ENCODE data around the gene CLSTN1. TPM values are rescaled to one million over a fixed set of nuclear protein-coding genes. Genes with fewer than 3 reads are reported as not detected.

Gene CLSTN1
- total and polyA plus RNA-seq, 2 of the 13 experiments (the other 11 are each of a cell fraction or from before 2014, with no cell fraction given) = 19.7 to 29.8 TPM

DNA sequence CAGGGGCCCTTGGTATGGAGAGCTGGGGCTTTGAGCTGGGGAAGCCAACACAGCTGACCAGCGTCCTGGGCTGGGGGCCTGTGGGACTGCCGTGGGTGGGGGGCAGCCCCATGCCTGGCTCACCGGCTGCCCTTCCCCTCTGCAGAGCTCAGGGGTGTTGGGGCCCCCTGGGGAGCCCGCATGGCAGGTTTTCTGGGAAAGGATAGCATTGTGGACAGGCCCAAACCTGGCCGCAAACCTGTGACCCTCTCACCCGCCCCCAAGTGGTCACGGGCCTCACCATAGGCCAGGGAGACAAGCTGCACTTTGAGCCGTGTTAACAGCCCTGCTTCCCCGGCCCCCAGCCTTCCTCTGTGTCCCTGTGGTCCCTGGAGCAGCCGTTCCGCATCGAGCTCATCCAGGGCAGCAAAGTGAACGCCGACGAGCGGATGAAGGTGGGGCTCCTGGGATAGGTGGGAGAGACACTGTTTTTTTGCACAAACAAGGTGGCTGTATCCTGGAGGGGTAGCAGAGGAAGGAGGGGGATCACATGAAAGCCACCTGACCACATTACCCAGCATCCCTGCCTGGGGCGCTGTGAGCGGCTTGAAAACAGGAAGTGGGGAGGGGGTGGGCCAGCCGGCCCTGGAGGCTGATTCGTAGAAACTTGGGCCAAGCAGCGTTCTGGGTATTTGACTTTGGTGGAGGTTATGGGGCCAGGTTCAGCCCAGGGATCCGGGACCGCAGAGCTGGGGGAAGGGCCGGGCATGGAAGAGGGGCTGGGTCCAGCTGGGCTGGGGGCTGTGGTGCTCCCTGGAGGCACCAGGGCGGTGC, 106.4 kb downstream of the CLSTN1 start (continued):
- TF ChIP-seq ZNF567 (CRISPR knock-in tag; IDR thresholded peaks at IDR 0.05; ENCODE audit: borderline replicate concordance) = 0 out of 2 replicates have a peak, but pooled peaks have one; percentile 21
- TF ChIP-seq NCOA1 (CRISPR knock-in tag; IDR thresholded peaks at IDR 0.05) = no peak
- TF ChIP-seq ZNF383 (CRISPR knock-in tag; IDR thresholded peaks at IDR 0.05; ENCODE audit: borderline replicate concordance) = 0 out of 2 replicates have a peak, but pooled peaks have one; percentile 47
- 0 out of 2 replicates have a peak, but pooled peaks have one; percentile 76 for TF ChIP-seq EED (CRISPR knock-in tag; IDR thresholded peaks at IDR 0.05)
- 0 out of 2 replicates have a peak, but pooled peaks have one; percentile 27 for TF ChIP-seq ONECUT2 (CRISPR knock-in tag; IDR thresholded peaks at IDR 0.05)
- peak; percentile 20; the same call in 1 of the 2 replicates for TF ChIP-seq KDM5B (CRISPR knock-in tag; IDR thresholded peaks at IDR 0.05; ENCODE audit: borderline replicate concordance)
- TF ChIP-seq, protein P1, sequence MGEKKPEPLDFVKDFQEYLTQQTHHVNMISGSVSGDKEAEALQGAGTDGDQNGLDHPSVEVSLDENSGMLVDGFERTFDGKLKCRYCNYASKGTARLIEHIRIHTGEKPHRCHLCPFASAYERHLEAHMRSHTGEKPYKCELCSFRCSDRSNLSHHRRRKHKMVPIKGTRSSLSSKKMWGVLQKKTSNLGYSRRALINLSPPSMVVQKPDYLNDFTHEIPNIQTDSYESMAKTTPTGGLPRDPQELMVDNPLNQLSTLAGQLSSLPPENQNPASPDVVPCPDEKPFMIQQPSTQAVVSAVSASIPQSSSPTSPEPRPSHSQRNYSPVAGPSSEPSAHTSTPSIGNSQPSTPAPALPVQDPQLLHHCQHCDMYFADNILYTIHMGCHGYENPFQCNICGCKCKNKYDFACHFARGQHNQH (CRISPR knock-in tag; IDR thresholded peaks at IDR 0.05) = peak; percentile 61
- 0 out of 2 replicates have a peak, but pooled peaks have one; percentile 41 for TF ChIP-seq ZMYM3 (CRISPR knock-in tag; IDR thresholded peaks at IDR 0.05)
- TF ChIP-seq FOXK1 (CRISPR knock-in tag; IDR thresholded peaks at IDR 0.05; ENCODE audit: borderline replicate concordance, low read depth) = peak; percentile 81; the same call in 1 of the 2 replicates
- TF ChIP-seq SSRP1 (CRISPR knock-in tag; IDR thresholded peaks at IDR 0.05) = no peak
- TF ChIP-seq ZNF776 (CRISPR knock-in tag; IDR thresholded peaks at IDR 0.05) = peak; percentile 66; the same call in 1 of the 2 replicates
- peak; percentile 36; the same call in 1 of the 2 replicates for TF ChIP-seq ZNF557 (CRISPR knock-in tag; IDR thresholded peaks at IDR 0.05)
- TF ChIP-seq, protein P2, sequence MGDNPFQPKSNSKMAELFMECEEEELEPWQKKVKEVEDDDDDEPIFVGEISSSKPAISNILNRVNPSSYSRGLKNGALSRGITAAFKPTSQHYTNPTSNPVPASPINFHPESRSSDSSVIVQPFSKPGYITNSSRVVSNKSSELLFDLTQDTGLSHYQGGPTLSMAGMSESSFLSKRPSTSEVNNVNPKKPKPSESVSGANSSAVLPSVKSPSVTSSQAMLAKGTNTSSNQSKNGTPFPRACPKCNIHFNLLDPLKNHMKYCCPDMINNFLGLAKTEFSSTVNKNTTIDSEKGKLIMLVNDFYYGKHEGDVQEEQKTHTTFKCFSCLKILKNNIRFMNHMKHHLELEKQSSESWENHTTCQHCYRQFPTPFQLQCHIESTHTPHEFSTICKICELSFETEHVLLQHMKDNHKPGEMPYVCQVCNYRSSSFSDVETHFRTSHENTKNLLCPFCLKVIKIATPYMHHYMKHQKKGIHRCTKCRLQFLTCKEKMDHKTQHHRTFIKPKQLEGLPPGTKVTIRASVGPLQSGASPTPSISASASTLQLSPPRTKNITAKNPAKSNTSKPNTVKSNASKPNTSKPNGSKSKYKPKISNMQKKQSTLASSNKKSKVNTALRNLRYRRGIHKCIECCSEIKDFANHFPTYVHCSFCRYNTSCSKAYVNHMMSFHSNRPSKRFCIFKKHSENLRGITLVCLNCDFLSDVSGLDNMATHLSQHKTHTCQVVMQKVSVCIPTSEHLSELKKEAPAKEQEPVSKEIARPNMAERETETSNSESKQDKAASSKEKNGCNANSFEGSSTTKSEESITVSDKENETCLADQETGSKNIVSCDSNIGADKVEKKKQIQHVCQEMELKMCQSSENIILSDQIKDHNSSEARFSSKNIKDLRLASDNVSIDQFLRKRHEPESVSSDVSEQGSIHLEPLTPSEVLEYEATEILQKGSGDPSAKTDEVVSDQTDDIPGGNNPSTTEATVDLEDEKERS (CRISPR knock-in tag; IDR thresholded peaks at IDR 0.05) = no peak; the same call in 1 of the 2 replicates
- TF ChIP-seq, protein P3, sequence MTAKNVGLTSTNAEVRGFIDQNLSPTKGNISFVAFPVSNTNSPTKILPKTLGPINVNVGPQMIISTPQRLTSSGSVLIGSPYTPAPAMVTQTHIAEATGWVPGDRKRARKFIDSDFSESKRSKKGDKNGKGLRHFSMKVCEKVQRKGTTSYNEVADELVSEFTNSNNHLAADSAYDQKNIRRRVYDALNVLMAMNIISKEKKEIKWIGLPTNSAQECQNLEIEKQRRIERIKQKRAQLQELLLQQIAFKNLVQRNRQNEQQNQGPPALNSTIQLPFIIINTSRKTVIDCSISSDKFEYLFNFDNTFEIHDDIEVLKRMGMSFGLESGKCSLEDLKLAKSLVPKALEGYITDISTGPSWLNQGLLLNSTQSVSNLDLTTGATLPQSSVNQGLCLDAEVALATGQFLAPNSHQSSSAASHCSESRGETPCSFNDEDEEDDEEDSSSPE (CRISPR knock-in tag; IDR thresholded peaks at IDR 0.05) = peak; percentile 59; the same call in 1 of the 2 replicates
- TF ChIP-seq LCORL (IDR thresholded peaks at IDR 0.05) = 0 out of 2 replicates have a peak, but pooled peaks have one; percentile 35
- peak; percentile 61 for TF ChIP-seq LCORL (CRISPR knock-in tag; IDR thresholded peaks at IDR 0.05)
- TF ChIP-seq, protein P4, sequence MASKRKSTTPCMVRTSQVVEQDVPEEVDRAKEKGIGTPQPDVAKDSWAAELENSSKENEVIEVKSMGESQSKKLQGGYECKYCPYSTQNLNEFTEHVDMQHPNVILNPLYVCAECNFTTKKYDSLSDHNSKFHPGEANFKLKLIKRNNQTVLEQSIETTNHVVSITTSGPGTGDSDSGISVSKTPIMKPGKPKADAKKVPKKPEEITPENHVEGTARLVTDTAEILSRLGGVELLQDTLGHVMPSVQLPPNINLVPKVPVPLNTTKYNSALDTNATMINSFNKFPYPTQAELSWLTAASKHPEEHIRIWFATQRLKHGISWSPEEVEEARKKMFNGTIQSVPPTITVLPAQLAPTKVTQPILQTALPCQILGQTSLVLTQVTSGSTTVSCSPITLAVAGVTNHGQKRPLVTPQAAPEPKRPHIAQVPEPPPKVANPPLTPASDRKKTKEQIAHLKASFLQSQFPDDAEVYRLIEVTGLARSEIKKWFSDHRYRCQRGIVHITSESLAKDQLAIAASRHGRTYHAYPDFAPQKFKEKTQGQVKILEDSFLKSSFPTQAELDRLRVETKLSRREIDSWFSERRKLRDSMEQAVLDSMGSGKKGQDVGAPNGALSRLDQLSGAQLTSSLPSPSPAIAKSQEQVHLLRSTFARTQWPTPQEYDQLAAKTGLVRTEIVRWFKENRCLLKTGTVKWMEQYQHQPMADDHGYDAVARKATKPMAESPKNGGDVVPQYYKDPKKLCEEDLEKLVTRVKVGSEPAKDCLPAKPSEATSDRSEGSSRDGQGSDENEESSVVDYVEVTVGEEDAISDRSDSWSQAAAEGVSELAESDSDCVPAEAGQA (IDR thresholded peaks at IDR 0.05; ENCODE audit: low read depth) = peak; percentile 28; the same call in 1 of the 2 replicates
- TF ChIP-seq, protein P4 (CRISPR knock-in tag; IDR thresholded peaks at IDR 0.05; ENCODE audit: borderline replicate concordance) = no peak

Data from HepG2 (cell line).